SU-DHL-6 (cell line): ENCODE results near the gene ME1.

Source experiments
- CTCF ChIP-seq: fragments of 200-600 bp; sonication (generic); IDR thresholded peaks from one replicate; pipeline ENCODE4 v1.5.1; 2017; ENCODE audit warnings: antibody characterized with exemption, mild to moderate bottlenecking, low read length, moderate library complexity; ENCODE audit not compliant: insufficient read depth, poor library complexity, severe bottlenecking
- EZH2phosphoT487 ChIP-seq: fragments of 200-600 bp; sonication (generic), shearing (Covaris generic); conservative IDR thresholded peaks from 2 replicates; pipeline ENCODE4 v1.6.1; 2018; ENCODE audit warnings: mild to moderate bottlenecking, antibody characterized with exemption, low read length, moderate library complexity, mixed read lengths

GRCh38 chr6:83308833-83309232, 122.0 kb downstream of the ME1 start:
- TF ChIP-seq CTCF (no peak), EZH2phosphoT487 (no peak)
